AG10803 (cell line): Measurements from ENCODE around the gene NUP133.
A peak's percentile ranks its signal among the peaks of the same experiment; 100 is the strongest.
"Not testable (repeated sequence)": the region's sequence is repeated elsewhere in the genome, so short reads cannot be mapped to it uniquely, and the experiment has no call there.

Experiments
- DNase-seq: peaks from one replicate; pipeline ENCODE4 v3.0.0; 2010; ENCODE audit warnings: low read depth
- H3K4me3 ChIP-seq: 2 replicates; pipeline ENCODE4 v1.5.1; 2011; ENCODE audit warnings: mild to moderate bottlenecking, low read length, control low read depth
- TF ChIP-seq, protein P1 (sequence below): conservative IDR thresholded peaks from 2 replicates; pipeline ENCODE4 v1.5.1; 2011; ENCODE audit warnings: mild to moderate bottlenecking, low read length, control low read depth, inconsistent platforms

Gene NUP133

DNA sequence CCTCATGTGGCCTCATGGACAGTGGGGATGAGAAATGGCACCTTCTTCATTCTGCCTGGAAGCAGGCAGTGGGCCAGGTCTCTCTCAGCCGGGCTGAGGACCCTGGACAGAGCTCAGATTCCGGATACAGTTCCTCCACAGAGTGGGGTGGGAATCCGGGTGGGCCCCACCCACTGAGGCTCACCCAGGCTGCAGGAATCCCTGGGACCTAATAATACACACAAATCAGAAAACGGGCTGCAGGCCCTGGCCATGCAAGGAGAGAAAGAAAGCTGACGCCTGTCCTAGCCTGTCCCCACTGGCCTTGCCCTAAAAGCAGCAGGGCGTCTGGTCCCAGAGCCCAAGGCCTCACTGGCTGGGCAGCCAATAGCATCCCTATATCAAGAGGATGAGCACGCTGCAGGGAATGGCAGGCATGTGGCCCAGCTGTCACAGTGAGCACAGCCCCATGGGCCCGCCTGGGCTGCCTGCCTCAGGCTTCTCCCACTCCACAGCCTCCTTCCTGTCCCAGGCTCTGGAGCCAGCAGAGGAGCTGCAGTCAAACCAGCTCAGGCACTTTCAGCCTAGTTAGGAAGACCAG is 99.6 kb downstream of the NUP133 start:
- no peak overlapping the region for H3K4me3 ChIP-seq
- TF ChIP-seq, protein P1, sequence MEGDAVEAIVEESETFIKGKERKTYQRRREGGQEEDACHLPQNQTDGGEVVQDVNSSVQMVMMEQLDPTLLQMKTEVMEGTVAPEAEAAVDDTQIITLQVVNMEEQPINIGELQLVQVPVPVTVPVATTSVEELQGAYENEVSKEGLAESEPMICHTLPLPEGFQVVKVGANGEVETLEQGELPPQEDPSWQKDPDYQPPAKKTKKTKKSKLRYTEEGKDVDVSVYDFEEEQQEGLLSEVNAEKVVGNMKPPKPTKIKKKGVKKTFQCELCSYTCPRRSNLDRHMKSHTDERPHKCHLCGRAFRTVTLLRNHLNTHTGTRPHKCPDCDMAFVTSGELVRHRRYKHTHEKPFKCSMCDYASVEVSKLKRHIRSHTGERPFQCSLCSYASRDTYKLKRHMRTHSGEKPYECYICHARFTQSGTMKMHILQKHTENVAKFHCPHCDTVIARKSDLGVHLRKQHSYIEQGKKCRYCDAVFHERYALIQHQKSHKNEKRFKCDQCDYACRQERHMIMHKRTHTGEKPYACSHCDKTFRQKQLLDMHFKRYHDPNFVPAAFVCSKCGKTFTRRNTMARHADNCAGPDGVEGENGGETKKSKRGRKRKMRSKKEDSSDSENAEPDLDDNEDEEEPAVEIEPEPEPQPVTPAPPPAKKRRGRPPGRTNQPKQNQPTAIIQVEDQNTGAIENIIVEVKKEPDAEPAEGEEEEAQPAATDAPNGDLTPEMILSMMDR = no peak
- DNase-seq = peak; percentile 40

DNA sequence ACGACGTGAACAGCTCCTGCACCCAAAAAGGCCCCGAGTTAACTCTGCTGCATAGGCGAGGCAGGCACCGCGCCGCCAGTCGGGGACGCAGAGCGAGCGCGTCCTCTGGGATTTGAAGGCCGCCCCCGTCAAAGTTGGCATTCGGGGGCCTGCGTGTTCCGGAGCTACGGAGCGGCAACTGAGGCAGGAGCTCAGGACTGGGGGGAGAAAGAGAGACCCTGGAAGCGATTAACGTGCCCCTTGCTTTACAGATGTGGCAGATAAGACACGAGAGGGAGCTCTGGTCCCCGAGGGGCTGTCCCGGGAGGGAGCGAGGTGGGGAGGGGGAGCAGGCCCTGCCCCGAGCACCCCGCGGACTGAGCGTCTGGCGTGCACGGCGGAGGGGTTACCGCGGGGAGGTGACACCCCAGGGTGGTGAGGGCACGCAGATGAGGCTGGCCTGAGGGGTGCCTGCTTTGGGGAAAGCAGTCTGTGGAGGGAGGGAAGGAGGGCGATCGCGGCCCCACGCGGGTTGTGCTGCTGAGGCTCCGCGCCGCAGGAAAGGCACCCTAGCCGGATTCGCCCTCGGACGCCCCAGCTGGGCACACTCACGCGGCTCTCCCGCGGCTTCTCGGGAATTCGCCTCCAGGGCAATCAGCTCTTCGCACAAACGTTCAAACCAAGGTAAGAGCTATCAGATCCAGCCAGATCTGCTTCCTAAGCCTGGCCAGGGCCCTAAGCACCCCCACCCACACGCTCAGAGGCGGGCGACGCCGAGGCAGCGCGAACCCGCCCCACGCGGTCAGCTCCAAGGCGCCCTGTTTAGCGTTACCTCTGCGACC is 100.7 kb downstream of the NUP133 start:
- no peak for DNase-seq
- H3K4me3 ChIP-seq = peak overlapping the region; percentile 7; the same call in 1 of the 2 replicates
- TF ChIP-seq, protein P1 = no peak

DNA sequence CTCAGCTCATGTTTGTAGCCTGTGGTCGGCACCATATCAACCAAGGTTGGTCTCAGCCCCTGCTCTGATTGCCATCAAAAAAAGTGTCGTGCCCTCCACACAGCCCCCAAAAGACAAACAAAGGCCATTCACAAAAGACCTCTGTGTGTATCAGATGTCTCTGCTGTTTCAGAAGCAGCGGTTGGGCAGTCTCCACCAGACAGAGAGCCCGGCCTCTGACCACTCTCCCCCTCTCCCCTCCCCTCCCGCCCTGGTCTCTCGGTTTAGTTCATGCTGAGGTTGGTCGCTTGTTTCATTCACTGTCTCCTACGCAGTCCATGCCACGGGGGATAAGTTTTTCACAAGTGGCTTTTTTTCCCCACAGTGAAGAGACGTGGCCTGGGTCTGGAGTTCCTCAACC is 101.3 kb downstream of the NUP133 start:
- H3K4me3 ChIP-seq = no peak overlapping the region

GRCh38 chr1:229403573-229403972 is 104.6 kb downstream of the NUP133 start:
- TF ChIP-seq, protein P1 = no peak
- no peak overlapping the region for H3K4me3 ChIP-seq
- no peak for DNase-seq

More for the DNA sequence above, 101.3 kb downstream of the NUP133 start:
- TF ChIP-seq, protein P1 = no peak
- DNase-seq = no peak

GRCh38 chr1:229402993-229403392 is 105.1 kb downstream of the NUP133 start:
- H3K4me3 ChIP-seq = no peak overlapping the region
- no peak for DNase-seq
- TF ChIP-seq, protein P1 = no peak

- H3K4me3 ChIP-seq, DNase-seq: not testable (repeated sequence)
These were observed 105.8 kb downstream of the NUP133 start for GRCh38 chr1:229402329-229402728.

- TF ChIP-seq, protein P1 = no peak
- no peak for DNase-seq
These were observed 110.4 kb downstream of the NUP133 start for GRCh38 chr1:229397762-229398161.

More at GRCh38 chr1:229397762-229398161, 110.4 kb downstream of the NUP133 start:
- H3K4me3 ChIP-seq = no peak overlapping the region
